ENCODE measurements around the gene ROR2. TPM values are rescaled to one million over a fixed set of nuclear protein-coding genes. Genes with fewer than 3 reads are reported as not detected.

ROR2 gene
- total and polyA plus RNA-seq, 2 of the 13 experiments (the other 11 are each of a cell fraction or from before 2014, with no cell fraction given) = not detected

DNA sequence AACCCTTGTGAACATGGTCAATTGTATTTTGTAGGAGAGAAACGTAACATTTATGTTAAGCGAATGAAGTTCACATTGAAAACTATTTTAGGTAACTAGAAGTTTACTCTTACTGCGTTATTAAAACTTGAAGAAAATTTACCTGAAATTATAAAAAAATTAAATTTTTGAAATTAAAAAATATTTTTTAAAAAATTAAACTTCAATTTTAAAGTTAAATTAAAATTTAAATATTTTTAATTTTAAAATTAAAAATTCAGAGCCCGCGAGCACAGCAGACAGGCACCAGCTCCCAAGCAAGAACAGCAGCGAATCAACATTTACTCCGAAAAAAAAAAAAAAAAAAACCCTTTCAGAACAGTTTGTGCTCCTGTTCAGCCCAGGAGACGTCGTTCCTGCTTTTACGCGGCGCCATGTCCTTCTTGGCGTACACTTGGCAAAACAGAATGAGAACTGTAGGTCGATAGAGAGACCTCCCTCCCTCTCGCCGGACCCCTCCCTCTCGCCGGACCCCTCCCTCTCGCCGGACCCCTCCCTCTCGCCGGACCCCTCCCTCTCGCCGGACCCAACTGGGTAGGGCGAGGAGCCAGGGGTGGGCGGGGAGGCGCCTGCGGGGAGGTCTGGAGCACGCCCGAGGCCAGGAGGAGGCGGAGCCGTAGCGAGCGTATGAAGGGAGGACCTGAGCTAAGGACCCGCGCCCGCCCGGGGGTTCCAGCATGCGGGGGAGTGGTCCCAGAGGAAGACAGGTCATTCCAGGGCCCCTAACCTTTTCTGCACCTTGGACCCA, 235.8 kb downstream of the ROR2 start:
- no peak for FAIRE-seq
- in situ Hi-C loops (cut with HindIII; ENCODE audit: extremely low pct_ligation_motif_present, low pct_unique_long_range_greater_than_20kb) (no loop called here), intact Hi-C loops (cut with micrococcal nuclease; ENCODE audit: unreplicated experiment) (no loop called here)
- Histone ChIP-seq H3K9ac (ENCODE audit: insufficient read depth, low read depth, low read length) (no peak overlapping the region), H3K4me2 (ENCODE audit: low read depth, low read length) (no peak overlapping the region), H2AFZ (ENCODE audit: low read length) (no peak overlapping the region), H4K20me1 (ENCODE audit: insufficient read depth, low read length) (no peaks in the 10 kb centered on the region), H3K27me3 (ENCODE audit: control insufficient read depth in 1 of 2, insufficient read depth in 2 of 2, low read length in 2 of 2) (peaks cover 1 to 8% of the 10 kb centered on the region in 2 experiments; a peak in 2 of 5 replicates), H3K36me3 (replicated peaks in 1 of 2; ENCODE audit: control insufficient read depth in 1 of 2, insufficient read depth in 2 of 2, low read length in 2 of 2) (no peaks in the 10 kb centered on the region), H3K4me1 (ENCODE audit: insufficient read depth, low read length) (no peaks in the 10 kb centered on the region), H3K27ac (ENCODE audit: extremely low read length, insufficient read depth, low read length) (no peak overlapping the region), H3K4me3 (replicated peaks in 1 of 3; ENCODE audit: insufficient read depth in 1 of 3, low read depth in 2 of 3, low read length in 3 of 3) (no peak overlapping the region), H3K79me2 (ENCODE audit: insufficient read depth, low read length) (no peaks in the 10 kb centered on the region), H3K9me3 (ENCODE audit: low read length) (no peaks in the 10 kb centered on the region)
- ATAC-seq = no peak
- no TSS peak for BruUV-seq (replicated peaks)
- no peak for DNase-seq (ENCODE audit: low spot score)
- POLR2A ChIA-PET = no interaction called here
- WGBS (ENCODE audit: low lambda C conversion rate) = 42% methylated on average over 28 of the region's 39 CpGs
- CTCF ChIA-PET (ENCODE audit: low intra/inter-chr PET ratio, low total read pairs) = no interaction called here
- no peak for TF ChIP-seq PITX1 (CRISPR knock-in tag; IDR thresholded peaks at IDR 0.05)
- no peak for TF ChIP-seq ZNF329 (CRISPR knock-in tag; IDR thresholded peaks at IDR 0.05; ENCODE audit: low read depth)
- TF ChIP-seq MTF1 (CRISPR knock-in tag; IDR thresholded peaks at IDR 0.05) = no peak
- no peak for TF ChIP-seq IRX3 (CRISPR knock-in tag; IDR thresholded peaks at IDR 0.05; ENCODE audit: borderline replicate concordance, low read depth)
- TF ChIP-seq, protein P1, sequence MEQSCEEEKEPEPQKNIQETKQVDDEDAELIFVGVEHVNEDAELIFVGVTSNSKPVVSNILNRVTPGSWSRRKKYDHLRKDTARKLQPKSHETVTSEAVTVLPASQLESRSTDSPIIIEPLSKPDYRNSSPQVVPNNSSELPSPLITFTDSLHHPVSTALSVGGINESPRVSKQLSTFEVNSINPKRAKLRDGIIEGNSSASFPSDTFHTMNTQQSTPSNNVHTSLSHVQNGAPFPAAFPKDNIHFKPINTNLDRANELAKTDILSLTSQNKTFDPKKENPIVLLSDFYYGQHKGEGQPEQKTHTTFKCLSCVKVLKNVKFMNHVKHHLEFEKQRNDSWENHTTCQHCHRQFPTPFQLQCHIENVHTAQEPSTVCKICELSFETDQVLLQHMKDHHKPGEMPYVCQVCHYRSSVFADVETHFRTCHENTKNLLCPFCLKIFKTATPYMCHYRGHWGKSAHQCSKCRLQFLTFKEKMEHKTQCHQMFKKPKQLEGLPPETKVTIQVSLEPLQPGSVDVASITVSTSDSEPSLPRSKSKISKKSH (CRISPR knock-in tag; IDR thresholded peaks at IDR 0.05; ENCODE audit: borderline replicate concordance) = no peak
- no peak for TF ChIP-seq KDM3A (CRISPR knock-in tag; IDR thresholded peaks at IDR 0.05; ENCODE audit: low read depth)
- no peak for TF ChIP-seq ZNF10 (CRISPR knock-in tag; IDR thresholded peaks at IDR 0.05; ENCODE audit: borderline replicate concordance, low read depth)
- TF ChIP-seq XBP1 (CRISPR knock-in tag; IDR thresholded peaks at IDR 0.05) = no peak
- no peak for TF ChIP-seq MED13 (CRISPR knock-in tag; IDR thresholded peaks at IDR 0.05)
- no peak for TF ChIP-seq POGK (CRISPR knock-in tag; conservative IDR thresholded peaks at IDR 0.05)
- no peak for TF ChIP-seq POLR2AphosphoS5 (IDR thresholded peaks at IDR 0.05; ENCODE audit: low read depth, low read length)
- no peak for TF ChIP-seq E2F5 (CRISPR knock-in tag; conservative IDR thresholded peaks at IDR 0.05)
- TF ChIP-seq, protein P2, sequence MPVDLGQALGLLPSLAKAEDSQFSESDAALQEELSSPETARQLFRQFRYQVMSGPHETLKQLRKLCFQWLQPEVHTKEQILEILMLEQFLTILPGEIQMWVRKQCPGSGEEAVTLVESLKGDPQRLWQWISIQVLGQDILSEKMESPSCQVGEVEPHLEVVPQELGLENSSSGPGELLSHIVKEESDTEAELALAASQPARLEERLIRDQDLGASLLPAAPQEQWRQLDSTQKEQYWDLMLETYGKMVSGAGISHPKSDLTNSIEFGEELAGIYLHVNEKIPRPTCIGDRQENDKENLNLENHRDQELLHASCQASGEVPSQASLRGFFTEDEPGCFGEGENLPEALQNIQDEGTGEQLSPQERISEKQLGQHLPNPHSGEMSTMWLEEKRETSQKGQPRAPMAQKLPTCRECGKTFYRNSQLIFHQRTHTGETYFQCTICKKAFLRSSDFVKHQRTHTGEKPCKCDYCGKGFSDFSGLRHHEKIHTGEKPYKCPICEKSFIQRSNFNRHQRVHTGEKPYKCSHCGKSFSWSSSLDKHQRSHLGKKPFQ (CRISPR knock-in tag; IDR thresholded peaks at IDR 0.05; ENCODE audit: insufficient replicate concordance) = no peak
- no peak for TF ChIP-seq ZNF441 (CRISPR knock-in tag; IDR thresholded peaks at IDR 0.05; ENCODE audit: borderline replicate concordance)
- no peak for TF ChIP-seq ARNTL (CRISPR knock-in tag; IDR thresholded peaks at IDR 0.05)
- TF ChIP-seq, protein P3, sequence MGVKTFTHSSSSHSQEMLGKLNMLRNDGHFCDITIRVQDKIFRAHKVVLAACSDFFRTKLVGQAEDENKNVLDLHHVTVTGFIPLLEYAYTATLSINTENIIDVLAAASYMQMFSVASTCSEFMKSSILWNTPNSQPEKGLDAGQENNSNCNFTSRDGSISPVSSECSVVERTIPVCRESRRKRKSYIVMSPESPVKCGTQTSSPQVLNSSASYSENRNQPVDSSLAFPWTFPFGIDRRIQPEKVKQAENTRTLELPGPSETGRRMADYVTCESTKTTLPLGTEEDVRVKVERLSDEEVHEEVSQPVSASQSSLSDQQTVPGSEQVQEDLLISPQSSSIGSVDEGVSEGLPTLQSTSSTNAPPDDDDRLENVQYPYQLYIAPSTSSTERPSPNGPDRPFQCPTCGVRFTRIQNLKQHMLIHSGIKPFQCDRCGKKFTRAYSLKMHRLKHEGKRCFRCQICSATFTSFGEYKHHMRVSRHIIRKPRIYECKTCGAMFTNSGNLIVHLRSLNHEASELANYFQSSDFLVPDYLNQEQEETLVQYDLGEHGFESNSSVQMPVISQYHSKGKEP (CRISPR knock-in tag; IDR thresholded peaks at IDR 0.05) = no peak
